Endothelial cell of umbilical vein (primary cell): ENCODE data around the gene INTS1.

Experiments
- EZH2 ChIP-seq: IDR thresholded peaks from 2 replicates; pipeline ENCODE4 v1.6.1; 2012; ENCODE audit warnings: borderline replicate concordance, low read depth, mild to moderate bottlenecking, moderate library complexity, low read length, inconsistent platforms; ENCODE audit not compliant: severe bottlenecking
- POLR2A ChIP-seq: IDR thresholded peaks from 2 replicates; pipeline ENCODE4 v1.6.1; 2012; ENCODE audit warnings: low read depth, mild to moderate bottlenecking, control low read depth, low read length
- POLR2AphosphoS5 ChIP-seq: IDR thresholded peaks from 2 replicates; pipeline ENCODE4 v1.6.1; 2012; ENCODE audit warnings: low read depth, mild to moderate bottlenecking, control low read depth, low read length, moderate library complexity; ENCODE audit not compliant: insufficient read depth
- TF ChIP-seq, protein P1 (sequence below), 2 donors: IDR thresholded peaks; 1 replicate in 1 of 2; 2 replicates in 1 of 2; pipeline ENCODE4 v1.5.1; 2011; ENCODE audit warnings: low read length in 2 of 2, mild to moderate bottlenecking in 2 of 2, moderate library complexity in 2 of 2, control low read depth in 1 of 2, inconsistent platforms in 1 of 2, low read depth in 1 of 2; ENCODE audit not compliant: insufficient read depth in 1 of 2; ENCODE audit errors: extremely low read depth in 1 of 2
- TF ChIP-seq, protein P2 (sequence below): IDR thresholded peaks from 2 replicates; pipeline ENCODE4 v1.6.1; 2011; ENCODE audit not compliant: insufficient read depth, insufficient read length

DNA sequence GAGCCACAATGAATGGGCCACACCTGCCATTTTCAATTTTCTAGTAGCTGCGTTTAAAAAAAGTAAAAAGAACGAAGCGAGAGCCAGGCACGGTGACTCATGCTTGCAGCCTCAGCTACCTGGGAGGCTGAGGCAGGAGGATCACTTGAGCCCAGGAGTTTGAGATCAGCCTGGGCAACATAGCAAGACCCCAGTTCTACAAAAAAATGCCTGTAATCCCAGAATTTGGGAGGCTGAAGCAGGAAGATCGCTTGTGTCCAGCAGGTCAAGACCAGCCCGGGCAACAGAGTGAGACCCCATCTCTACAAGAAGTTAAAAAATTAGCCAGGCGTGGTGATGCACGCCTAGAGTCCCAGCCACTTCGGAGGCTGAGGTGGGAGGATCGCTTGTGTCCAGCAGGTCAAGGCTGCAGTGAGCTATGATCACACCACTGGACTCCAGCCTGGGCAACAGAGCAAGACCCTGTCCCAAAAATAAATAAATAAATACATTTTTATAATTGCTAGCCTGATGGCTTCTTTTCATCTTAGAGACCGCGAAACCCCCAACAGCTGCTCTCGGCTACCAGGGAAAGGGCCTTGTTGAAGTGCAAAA is 77.0 kb downstream of the INTS1 start:
- TF ChIP-seq POLR2A, result no peak
- TF ChIP-seq, protein P1, sequence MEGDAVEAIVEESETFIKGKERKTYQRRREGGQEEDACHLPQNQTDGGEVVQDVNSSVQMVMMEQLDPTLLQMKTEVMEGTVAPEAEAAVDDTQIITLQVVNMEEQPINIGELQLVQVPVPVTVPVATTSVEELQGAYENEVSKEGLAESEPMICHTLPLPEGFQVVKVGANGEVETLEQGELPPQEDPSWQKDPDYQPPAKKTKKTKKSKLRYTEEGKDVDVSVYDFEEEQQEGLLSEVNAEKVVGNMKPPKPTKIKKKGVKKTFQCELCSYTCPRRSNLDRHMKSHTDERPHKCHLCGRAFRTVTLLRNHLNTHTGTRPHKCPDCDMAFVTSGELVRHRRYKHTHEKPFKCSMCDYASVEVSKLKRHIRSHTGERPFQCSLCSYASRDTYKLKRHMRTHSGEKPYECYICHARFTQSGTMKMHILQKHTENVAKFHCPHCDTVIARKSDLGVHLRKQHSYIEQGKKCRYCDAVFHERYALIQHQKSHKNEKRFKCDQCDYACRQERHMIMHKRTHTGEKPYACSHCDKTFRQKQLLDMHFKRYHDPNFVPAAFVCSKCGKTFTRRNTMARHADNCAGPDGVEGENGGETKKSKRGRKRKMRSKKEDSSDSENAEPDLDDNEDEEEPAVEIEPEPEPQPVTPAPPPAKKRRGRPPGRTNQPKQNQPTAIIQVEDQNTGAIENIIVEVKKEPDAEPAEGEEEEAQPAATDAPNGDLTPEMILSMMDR (IDR thresholded peaks at IDR 0.05; ENCODE audit: extremely low read depth in 1 of 2, insufficient read depth in 1 of 2, low read depth in 1 of 2, low read length in 2 of 2), result no peak
- TF ChIP-seq POLR2AphosphoS5, result no peak
- no peak for TF ChIP-seq EZH2
- TF ChIP-seq, protein P2, sequence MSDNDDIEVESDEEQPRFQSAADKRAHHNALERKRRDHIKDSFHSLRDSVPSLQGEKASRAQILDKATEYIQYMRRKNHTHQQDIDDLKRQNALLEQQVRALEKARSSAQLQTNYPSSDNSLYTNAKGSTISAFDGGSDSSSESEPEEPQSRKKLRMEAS, result no peak
